ENCODE measurements around the gene PRDM1. TPM values are rescaled to one million over a fixed set of nuclear protein-coding genes. Genes with fewer than 3 reads are reported as not detected.

PRDM1 gene
- total RNA-seq, 6 donors from 2014 or later = 6.2 to 32.2 (median 12.9) TPM

DNA sequence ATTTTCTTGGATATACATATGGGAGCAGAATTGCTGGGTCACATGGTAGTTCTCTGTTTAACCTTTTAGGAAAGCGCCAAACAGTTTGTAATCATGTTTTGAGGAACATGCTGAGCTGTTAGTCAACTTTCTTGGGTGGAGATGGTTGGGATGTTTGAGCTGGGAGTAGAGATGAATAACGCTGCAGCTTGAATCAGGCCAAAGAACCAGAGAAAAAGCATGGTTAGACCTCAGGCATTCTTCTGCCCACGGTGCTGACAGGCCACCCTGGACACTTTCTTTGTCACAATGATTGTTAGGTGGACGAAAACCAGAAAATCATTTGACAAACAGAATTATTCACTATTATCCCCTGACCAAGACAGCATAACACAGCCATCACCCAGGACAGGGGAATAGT lies 66.8 kb downstream of the PRDM1 start:
- no peaks in the 10 kb centered on the region for H3K4me1 ChIP-seq
- no peaks in the 10 kb centered on the region for H3K27me3 ChIP-seq
- H3K27ac ChIP-seq = no peak overlapping the region
- TF ChIP-seq, protein P1, sequence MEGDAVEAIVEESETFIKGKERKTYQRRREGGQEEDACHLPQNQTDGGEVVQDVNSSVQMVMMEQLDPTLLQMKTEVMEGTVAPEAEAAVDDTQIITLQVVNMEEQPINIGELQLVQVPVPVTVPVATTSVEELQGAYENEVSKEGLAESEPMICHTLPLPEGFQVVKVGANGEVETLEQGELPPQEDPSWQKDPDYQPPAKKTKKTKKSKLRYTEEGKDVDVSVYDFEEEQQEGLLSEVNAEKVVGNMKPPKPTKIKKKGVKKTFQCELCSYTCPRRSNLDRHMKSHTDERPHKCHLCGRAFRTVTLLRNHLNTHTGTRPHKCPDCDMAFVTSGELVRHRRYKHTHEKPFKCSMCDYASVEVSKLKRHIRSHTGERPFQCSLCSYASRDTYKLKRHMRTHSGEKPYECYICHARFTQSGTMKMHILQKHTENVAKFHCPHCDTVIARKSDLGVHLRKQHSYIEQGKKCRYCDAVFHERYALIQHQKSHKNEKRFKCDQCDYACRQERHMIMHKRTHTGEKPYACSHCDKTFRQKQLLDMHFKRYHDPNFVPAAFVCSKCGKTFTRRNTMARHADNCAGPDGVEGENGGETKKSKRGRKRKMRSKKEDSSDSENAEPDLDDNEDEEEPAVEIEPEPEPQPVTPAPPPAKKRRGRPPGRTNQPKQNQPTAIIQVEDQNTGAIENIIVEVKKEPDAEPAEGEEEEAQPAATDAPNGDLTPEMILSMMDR (IDR thresholded peaks at IDR 0.05) = no peak
- TF ChIP-seq POLR2A (IDR thresholded peaks at IDR 0.05) (no peak), POLR2AphosphoS5 (IDR thresholded peaks at IDR 0.05) (no peak), EP300 (IDR thresholded peaks at IDR 0.05) (no peak)
- H3K4me3 ChIP-seq = no peak overlapping the region
- DNase-seq (no peak), ATAC-seq (ENCODE audit: low FRiP score in 2 of 2) (no peak)
- 88 to 96% methylated on average over 4 of the region's 4 CpGs for WGBS, 2 donors
- no peaks in the 10 kb centered on the region for H3K9me3 ChIP-seq
- H3K36me3 ChIP-seq = no peaks in the 10 kb centered on the region

DNA sequence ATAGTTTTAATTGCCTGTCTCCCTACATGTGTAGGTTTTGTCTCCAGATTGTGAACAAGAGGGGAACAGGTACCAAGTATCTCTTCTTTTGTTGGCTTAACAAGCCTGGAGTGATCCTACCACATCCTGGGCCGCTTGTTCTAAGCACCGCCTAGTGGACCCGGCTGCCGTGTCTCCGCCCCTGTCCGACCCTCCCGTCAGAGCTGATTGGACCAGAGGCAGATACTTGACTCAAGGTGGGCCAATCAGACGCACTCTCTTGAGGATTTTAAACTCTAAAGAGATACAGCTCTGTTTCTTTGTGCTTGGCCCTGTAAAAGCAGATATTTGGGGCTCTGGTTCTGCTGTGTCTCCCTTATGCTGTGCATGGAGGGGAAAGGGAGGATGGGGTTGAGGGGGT lies 68.2 kb downstream of the PRDM1 start:
- no peak overlapping the region for H3K4me3 ChIP-seq
- TF ChIP-seq POLR2A (IDR thresholded peaks at IDR 0.05) (no peak), POLR2AphosphoS5 (IDR thresholded peaks at IDR 0.05) (no peak), EP300 (IDR thresholded peaks at IDR 0.05) (no peak)
- TF ChIP-seq, protein P1 (IDR thresholded peaks at IDR 0.05) = no peak
- H3K27me3 ChIP-seq = no peaks in the 10 kb centered on the region
- H3K36me3 ChIP-seq = no peaks in the 10 kb centered on the region
- peak in 1 of 2 donors; percentile 51 for DNase-seq
- H3K9me3 ChIP-seq = no peaks in the 10 kb centered on the region
- H3K4me1 ChIP-seq = no peaks in the 10 kb centered on the region
- 98% methylated on average over 8 of the region's 8 CpGs for WGBS, 2 donors
- no peak for ATAC-seq (ENCODE audit: low FRiP score in 2 of 2)
- no peak overlapping the region for H3K27ac ChIP-seq

DNA sequence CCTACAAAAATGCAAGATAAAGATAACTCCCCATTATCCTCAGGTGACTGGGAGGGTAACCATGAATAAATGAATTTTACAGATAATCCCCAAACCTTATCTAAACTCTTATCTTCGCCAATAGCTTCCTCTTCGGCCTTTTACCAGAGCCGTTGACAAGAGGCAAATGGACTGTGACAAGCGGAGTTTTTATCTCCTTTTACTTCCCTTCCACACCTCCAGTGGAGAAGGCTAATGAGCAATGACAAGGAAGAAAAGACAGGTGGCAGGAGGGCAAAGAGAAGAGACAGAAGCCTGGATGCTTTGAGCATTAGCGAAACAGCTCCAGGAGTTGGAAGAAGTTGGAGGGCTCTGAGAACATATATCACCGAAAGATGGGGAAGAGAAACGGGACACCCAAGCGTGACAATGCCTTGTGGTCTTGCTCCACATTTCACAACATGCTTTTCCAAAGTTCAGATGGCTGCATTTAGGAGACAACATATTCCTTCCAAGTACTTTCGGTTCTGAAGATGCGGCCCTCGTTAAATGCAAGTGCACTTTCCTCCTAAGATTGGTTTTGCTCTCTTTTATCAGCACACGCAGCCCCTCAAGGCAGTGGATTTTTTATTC lies 69.2 kb downstream of the PRDM1 start:
- 83 to 84% methylated on average over 12 of the region's 12 CpGs for WGBS, 2 donors
- no peak for ATAC-seq (ENCODE audit: low FRiP score in 2 of 2)

DNA sequence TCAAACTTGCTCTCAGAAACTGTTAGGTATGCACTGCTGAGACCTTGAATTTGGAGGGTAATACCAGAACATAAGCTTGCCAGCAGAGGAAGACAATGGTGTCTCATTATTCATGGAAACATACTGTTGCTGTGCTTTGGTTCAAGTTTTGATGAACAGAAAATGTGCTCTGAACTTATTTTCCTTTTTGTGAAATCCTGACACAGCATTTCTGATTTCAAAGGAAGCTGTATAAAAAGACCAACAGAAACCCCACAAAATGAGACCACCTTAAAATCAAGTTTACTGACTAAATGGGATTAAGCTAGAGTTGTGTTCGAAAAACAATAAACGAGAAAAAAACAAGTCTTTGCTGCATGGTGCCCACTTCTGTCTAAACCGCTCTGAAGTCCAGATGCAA lies 70.3 kb downstream of the PRDM1 start:
- no peak overlapping the region for H3K4me3 ChIP-seq
- WGBS, 2 donors = 71 to 75% methylated on average over 3 of the region's 3 CpGs
- H3K36me3 ChIP-seq = no peaks in the 10 kb centered on the region
- no peak overlapping the region for H3K27ac ChIP-seq
- no peaks in the 10 kb centered on the region for H3K4me1 ChIP-seq
- DNase-seq = no peak
- TF ChIP-seq POLR2A (IDR thresholded peaks at IDR 0.05) = no peak
- no peak for TF ChIP-seq EP300 (IDR thresholded peaks at IDR 0.05)
- no peak for TF ChIP-seq POLR2AphosphoS5 (IDR thresholded peaks at IDR 0.05)
- TF ChIP-seq, protein P1 (IDR thresholded peaks at IDR 0.05) = no peak
- ATAC-seq (ENCODE audit: low FRiP score in 2 of 2) = no peak
- H3K9me3 ChIP-seq = no peaks in the 10 kb centered on the region
- no peaks in the 10 kb centered on the region for H3K27me3 ChIP-seq

More for the DNA sequence above, 69.2 kb downstream of the PRDM1 start:
- Histone ChIP-seq H3K9me3 (no peaks in the 10 kb centered on the region), H3K36me3 (no peaks in the 10 kb centered on the region), H3K27me3 (no peaks in the 10 kb centered on the region), H3K4me1 (no peaks in the 10 kb centered on the region), H3K27ac (no peak overlapping the region), H3K4me3 (no peak overlapping the region)
- no peak for DNase-seq
- no peak for TF ChIP-seq POLR2AphosphoS5 (IDR thresholded peaks at IDR 0.05)
- no peak for TF ChIP-seq POLR2A (IDR thresholded peaks at IDR 0.05)
- TF ChIP-seq, protein P1 (IDR thresholded peaks at IDR 0.05) = no peak
- no peak for TF ChIP-seq EP300 (IDR thresholded peaks at IDR 0.05)

DNA sequence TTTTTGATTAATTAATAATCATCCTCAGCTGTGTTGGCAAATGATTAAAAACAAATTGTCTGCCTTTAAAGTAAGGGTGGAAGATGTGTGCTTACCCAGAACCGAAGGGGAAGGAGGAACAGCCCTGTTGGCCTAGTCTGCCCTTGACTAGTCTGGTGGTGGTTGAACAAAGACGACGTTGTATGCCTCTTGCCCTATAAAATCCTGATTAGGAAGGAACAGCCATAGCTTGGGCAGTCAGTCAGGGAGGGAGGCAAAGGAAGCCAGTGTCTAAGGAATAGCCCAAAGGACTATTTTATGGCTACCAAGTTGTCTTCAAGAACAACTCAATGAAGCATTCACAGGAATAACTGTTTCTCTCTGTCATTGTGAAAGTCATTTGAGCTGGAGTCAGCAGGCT lies 70.7 kb downstream of the PRDM1 start:
- ATAC-seq (ENCODE audit: low FRiP score in 2 of 2) = peak in 1 of 2 donors; percentile 13

More for the DNA sequence above, 70.7 kb downstream of the PRDM1 start:
- no peak for DNase-seq
- Histone ChIP-seq H3K9me3 (no peaks in the 10 kb centered on the region), H3K4me1 (no peaks in the 10 kb centered on the region), H3K4me3 (no peak overlapping the region), H3K27ac (no peak overlapping the region), H3K27me3 (no peaks in the 10 kb centered on the region), H3K36me3 (no peaks in the 10 kb centered on the region)
- TF ChIP-seq POLR2AphosphoS5 (IDR thresholded peaks at IDR 0.05) (no peak), POLR2A (IDR thresholded peaks at IDR 0.05) (no peak), EP300 (IDR thresholded peaks at IDR 0.05) (no peak)
- TF ChIP-seq, protein P1 (IDR thresholded peaks at IDR 0.05) = no peak
- 56 to 64% methylated on average over 3 of the region's 3 CpGs for WGBS, 2 donors

All from upper lobe of left lung (tissue), 6 donors.